PC-3 (cell line): Measurements from ENCODE around the gene TOPBP1.

Experiments
- EZH2 ChIP-seq: fragments of 300-600 bp; sonication (generic); IDR thresholded peaks from one replicate; pipeline ENCODE4 v1.6.1; 2017; ENCODE audit warnings: antibody characterized with exemption, mild to moderate bottlenecking, low read length; ENCODE audit not compliant: unreplicated experiment
- TF ChIP-seq, protein P1 (sequence below): fragments of 300-600 bp; sonication (generic); conservative IDR thresholded peaks from 2 replicates; pipeline ENCODE4 v1.5.1; 2017; ENCODE audit warnings: antibody characterized with exemption, low read depth, mild to moderate bottlenecking, low read length

DNA sequence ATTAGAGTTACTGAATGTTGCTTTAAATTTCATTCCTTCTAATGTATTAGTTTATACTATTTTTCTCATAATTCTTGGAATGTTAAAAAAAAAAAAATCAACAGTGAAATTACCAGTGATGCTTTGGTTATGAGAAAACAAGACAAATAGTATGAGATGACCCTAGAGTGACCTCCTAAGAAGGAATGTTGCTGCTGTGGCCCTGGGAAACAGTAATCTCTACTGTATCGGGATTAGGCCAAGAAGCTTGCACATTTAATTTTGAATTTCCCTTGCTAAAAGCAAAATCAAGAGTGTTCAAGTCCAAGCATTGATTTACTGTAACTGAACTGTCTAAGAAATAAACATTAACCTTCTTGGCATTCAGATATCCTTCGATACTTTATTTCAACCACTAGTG, 18.1 kb downstream of the TOPBP1 start:
- no peak for TF ChIP-seq EZH2
- TF ChIP-seq, protein P1, sequence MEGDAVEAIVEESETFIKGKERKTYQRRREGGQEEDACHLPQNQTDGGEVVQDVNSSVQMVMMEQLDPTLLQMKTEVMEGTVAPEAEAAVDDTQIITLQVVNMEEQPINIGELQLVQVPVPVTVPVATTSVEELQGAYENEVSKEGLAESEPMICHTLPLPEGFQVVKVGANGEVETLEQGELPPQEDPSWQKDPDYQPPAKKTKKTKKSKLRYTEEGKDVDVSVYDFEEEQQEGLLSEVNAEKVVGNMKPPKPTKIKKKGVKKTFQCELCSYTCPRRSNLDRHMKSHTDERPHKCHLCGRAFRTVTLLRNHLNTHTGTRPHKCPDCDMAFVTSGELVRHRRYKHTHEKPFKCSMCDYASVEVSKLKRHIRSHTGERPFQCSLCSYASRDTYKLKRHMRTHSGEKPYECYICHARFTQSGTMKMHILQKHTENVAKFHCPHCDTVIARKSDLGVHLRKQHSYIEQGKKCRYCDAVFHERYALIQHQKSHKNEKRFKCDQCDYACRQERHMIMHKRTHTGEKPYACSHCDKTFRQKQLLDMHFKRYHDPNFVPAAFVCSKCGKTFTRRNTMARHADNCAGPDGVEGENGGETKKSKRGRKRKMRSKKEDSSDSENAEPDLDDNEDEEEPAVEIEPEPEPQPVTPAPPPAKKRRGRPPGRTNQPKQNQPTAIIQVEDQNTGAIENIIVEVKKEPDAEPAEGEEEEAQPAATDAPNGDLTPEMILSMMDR = no peak
